H1 (cell line): ENCODE measurements around the gene ARHGAP15. TPM values are rescaled to one million over a fixed set of nuclear protein-coding genes. Genes with fewer than 3 reads are reported as not detected.

Source experiments
- CTCF ChIA-PET: fragments of 300-600 bp; sonication (Branson Sonifier 250); formaldehyde crosslinking; loops from one replicate; lab custom pipeline; 2021; ENCODE audit not compliant: partially characterized antibody; lab: Charles Lee
- POLR2A ChIA-PET: fragments of 300-600 bp; sonication (Branson Sonifier 250); formaldehyde crosslinking; loops from one replicate; lab custom pipeline; 2021; ENCODE audit warnings: inconsistent platforms; ENCODE audit not compliant: partially characterized antibody; lab: Charles Lee
- DNase-seq, 2 experiments: peaks; one replicate each; pipeline versions ENCODE4 v3.0.0 to v3.0.0-alpha.2; 2010 to 2022; ENCODE audit warnings: low spot score in 2 of 2, low read depth in 1 of 2, mixed read lengths in 1 of 2
- FAIRE-seq: peaks from 2 replicates; lab custom pipeline; 2011; peaks lifted over from hg19 to GRCh38; lab: Jason Lieb, UNC
- H2AFZ ChIP-seq: 2 replicates; pipeline ENCODE4 v1.8.1; 2012; ENCODE audit warnings: low read length, inconsistent platforms
- H2AK5ac ChIP-seq: 2 replicates; pipeline ENCODE4 v1.6.1; 2013; ENCODE audit warnings: low read depth, low read length
- H2BK120ac ChIP-seq: replicated peaks from 2 replicates; pipeline ENCODE3; 2013; ENCODE audit warnings: low read depth, low read length, inconsistent platforms
- H2BK12ac ChIP-seq: 2 replicates; pipeline ENCODE4 v1.6.1; 2013; ENCODE audit warnings: low read depth, low read length
- H2BK15ac ChIP-seq: 2 replicates; pipeline ENCODE4 v1.6.1; 2013; ENCODE audit warnings: low read length
- H2BK20ac ChIP-seq: 2 replicates; pipeline ENCODE4 v1.6.1; 2013; ENCODE audit warnings: low read length
- H2BK5ac ChIP-seq: 2 replicates; pipeline ENCODE4 v1.6.1; 2013; ENCODE audit warnings: low read depth, low read length
- H3K14ac ChIP-seq: 2 replicates; pipeline ENCODE4 v1.6.1; 2013; ENCODE audit warnings: inconsistent platforms; ENCODE audit not compliant: insufficient read length
- H3K18ac ChIP-seq: 2 replicates; pipeline ENCODE4 v1.6.1; 2013; ENCODE audit warnings: low read length; ENCODE audit errors: extremely low read depth
- H3K23ac ChIP-seq: 2 replicates; pipeline ENCODE4 v1.6.1; 2013; ENCODE audit warnings: inconsistent platforms; ENCODE audit not compliant: insufficient read length
- H3K23me2 ChIP-seq: 2 replicates; pipeline ENCODE4 v1.6.1; 2013; ENCODE audit warnings: low read depth, low read length
- H3K27ac ChIP-seq: 2 replicates; pipeline ENCODE4 v1.6.1; 2011; ENCODE audit warnings: low read depth, low read length, inconsistent platforms
- H3K27me3 ChIP-seq, 4 experiments: replicated peaks in 1 of 4; 1 replicate in 1 of 4; 2 replicates in 3 of 4; pipeline versions ENCODE4 v1.6.1 to v1.8.1; 2011 to 2013; ENCODE audit warnings: low read length in 3 of 4, mild to moderate bottlenecking in 3 of 4, inconsistent platforms in 2 of 4, mixed read lengths in 2 of 4, moderate library complexity in 1 of 4; ENCODE audit not compliant: control insufficient read depth in 3 of 4, insufficient read depth in 3 of 4; ENCODE audit errors: extremely low read depth in 1 of 4
- H3K36me3 ChIP-seq, 4 experiments: 2 replicates each; pipeline versions ENCODE4 v1.6.1 to v1.8.1; 2011 to 2013; ENCODE audit warnings: mild to moderate bottlenecking in 4 of 4, low read length in 3 of 4, moderate library complexity in 2 of 4, control low read depth in 1 of 4, inconsistent platforms in 1 of 4; ENCODE audit not compliant: insufficient read depth in 4 of 4, control insufficient read depth in 2 of 4
- H3K4ac ChIP-seq: replicated peaks from 2 replicates; pipeline ENCODE3; 2013; ENCODE audit warnings: low read length, low read depth, mixed read lengths, inconsistent platforms; ENCODE audit not compliant: insufficient read length
- H3K4me1 ChIP-seq, 4 experiments: replicated peaks in 1 of 4; 1 replicate in 1 of 4; 2 replicates in 3 of 4; pipeline versions ENCODE4 v1.6.1 to v1.8.1; 2011 to 2013; ENCODE audit warnings: low read length in 3 of 4, inconsistent platforms in 2 of 4, mixed read lengths in 1 of 4; ENCODE audit not compliant: insufficient read depth in 4 of 4, control insufficient read depth in 3 of 4
- H3K4me2 ChIP-seq, 2 experiments: 2 replicates each; pipeline versions ENCODE4 v1.6.1 to v1.8.1; 2011 to 2013; ENCODE audit warnings: low read depth in 2 of 2, low read length in 2 of 2, control low read depth in 1 of 2, inconsistent platforms in 1 of 2, mild to moderate bottlenecking in 1 of 2; ENCODE audit not compliant: insufficient read depth in 1 of 2
- H3K4me3 ChIP-seq, 4 experiments: fragments of 200-600, 300-600 bp in 1 of 4; sonication (generic), shearing (Covaris generic), sonication (Bioruptor Twin) in 1 of 4; 2 replicates each; pipeline versions ENCODE4 v1.5.1 to v1.8.1; 2011 to 2016; ENCODE audit warnings: low read length in 4 of 4, low read depth in 3 of 4, control low read depth in 2 of 4, inconsistent platforms in 2 of 4, mild to moderate bottlenecking in 2 of 4, mixed read lengths in 1 of 4, moderate library complexity in 1 of 4; ENCODE audit not compliant: insufficient read depth in 2 of 4; ENCODE audit errors: extremely low read depth in 1 of 4
- H3K56ac ChIP-seq: replicated peaks from 2 replicates; pipeline ENCODE3; 2013; ENCODE audit warnings: low read depth, mild to moderate bottlenecking, mixed read lengths, low read length, inconsistent platforms; ENCODE audit not compliant: insufficient read length
- H3K79me1 ChIP-seq: 2 replicates; pipeline ENCODE4 v1.6.1; 2013; ENCODE audit warnings: low read depth, low read length, control low read depth
- H3K79me2 ChIP-seq, 2 experiments: 2 replicates each; pipeline versions ENCODE4 v1.6.1 to v1.8.1; 2012 to 2013; ENCODE audit warnings: low read length in 2 of 2, mild to moderate bottlenecking in 2 of 2, inconsistent platforms in 1 of 2; ENCODE audit not compliant: insufficient read depth in 2 of 2, control insufficient read depth in 1 of 2
- H3K9ac ChIP-seq, 4 experiments: replicated peaks in 1 of 4; 1 replicate in 1 of 4; 2 replicates in 3 of 4; pipeline versions ENCODE4 v1.6.1 to v1.8.1; 2011 to 2013; ENCODE audit warnings: low read depth in 3 of 4, low read length in 3 of 4, control low read depth in 2 of 4, mild to moderate bottlenecking in 2 of 4, moderate library complexity in 2 of 4, inconsistent platforms in 1 of 4; ENCODE audit errors: extremely low read depth in 1 of 4
- H3K9me3 ChIP-seq, 2 experiments: 2 replicates each; pipeline versions ENCODE4 v1.6.1 to v1.8.1; 2012 to 2013; ENCODE audit warnings: mild to moderate bottlenecking in 2 of 2, moderate library complexity in 2 of 2, control low read depth in 1 of 2, inconsistent platforms in 1 of 2, low read depth in 1 of 2, low read length in 1 of 2, mixed read lengths in 1 of 2; ENCODE audit not compliant: insufficient read depth in 2 of 2
- H4K20me1 ChIP-seq, 2 experiments: replicated peaks in 1 of 2; 2 replicates each; pipeline versions ENCODE3 to v1.8.1; 2011 to 2013; ENCODE audit warnings: inconsistent platforms in 2 of 2, low read length in 2 of 2, mild to moderate bottlenecking in 1 of 2; ENCODE audit not compliant: insufficient read depth in 2 of 2, control insufficient read depth in 1 of 2
- H4K5ac ChIP-seq: 2 replicates; pipeline ENCODE4 v1.6.1; 2013; ENCODE audit warnings: low read length, low read depth, mixed read lengths, inconsistent platforms; ENCODE audit not compliant: insufficient read length
- H4K8ac ChIP-seq: 2 replicates; pipeline ENCODE4 v1.8.0; 2013; ENCODE audit warnings: mild to moderate bottlenecking, moderate library complexity, low read length, inconsistent platforms; ENCODE audit not compliant: insufficient read depth; ENCODE audit errors: extremely low read depth
- H4K91ac ChIP-seq: replicated peaks from 2 replicates; pipeline ENCODE3; 2013; ENCODE audit warnings: low read length, mixed read lengths, inconsistent platforms; ENCODE audit not compliant: insufficient read length
- ASH2L ChIP-seq: fragments of 200-600, 300-600 bp; sonication (generic); IDR thresholded peaks from one replicate; pipeline ENCODE4 v1.7.1; 2017; ENCODE audit warnings: low read length
- BCL11A ChIP-seq, 2 experiments: IDR thresholded peaks; one replicate each; pipeline ENCODE4 v1.6.1; 2011; ENCODE audit warnings: low read depth in 2 of 2, low read length in 2 of 2, mild to moderate bottlenecking in 2 of 2
- CBX5 ChIP-seq: fragments of 300-800, 300-1000 bp; sonication (generic); IDR thresholded peaks from 2 replicates; pipeline ENCODE4 v1.7.1; 2016; ENCODE audit warnings: antibody characterized with exemption, low read length, low read depth
- JUN ChIP-seq: IDR thresholded peaks from 2 replicates; pipeline ENCODE4 v1.6.1; 2011; ENCODE audit warnings: low read depth, mild to moderate bottlenecking, improper control_type of control experiment, low read length
- JUND ChIP-seq: IDR thresholded peaks from 2 replicates; pipeline ENCODE4 v1.6.1; 2011; ENCODE audit warnings: mild to moderate bottlenecking, improper control_type of control experiment, low read length
- MAFK ChIP-seq: IDR thresholded peaks from 2 replicates; pipeline ENCODE4 v1.6.1; 2012; ENCODE audit warnings: low read depth, mild to moderate bottlenecking, improper control_type of control experiment, low read length
- RAD21 ChIP-seq, 2 experiments: IDR thresholded peaks in 1 of 2; conservative IDR thresholded peaks in 1 of 2; 2 replicates each; pipeline ENCODE4 v1.6.1; 2011; ENCODE audit warnings: low read depth in 2 of 2, low read length in 2 of 2, improper control_type of control experiment in 1 of 2, inconsistent platforms in 1 of 2, mild to moderate bottlenecking in 1 of 2, moderate library complexity in 1 of 2
- RFX5 ChIP-seq: IDR thresholded peaks from 2 replicates; pipeline ENCODE4 v1.6.1; 2011; ENCODE audit warnings: low read depth, low read length, improper control_type of control experiment, borderline replicate concordance
- RXRA ChIP-seq: IDR thresholded peaks from 2 replicates; pipeline ENCODE4 v1.6.1; 2011; ENCODE audit warnings: low read depth, mild to moderate bottlenecking, low read length, moderate library complexity; ENCODE audit not compliant: insufficient read depth
- SIX5 ChIP-seq: IDR thresholded peaks from 2 replicates; pipeline ENCODE4 v1.6.1; 2011; ENCODE audit warnings: mild to moderate bottlenecking, low read depth, low read length
- SRF ChIP-seq: IDR thresholded peaks from 2 replicates; pipeline ENCODE4 v1.6.1; 2011; ENCODE audit warnings: mild to moderate bottlenecking, low read depth, low read length, moderate library complexity
- USF2 ChIP-seq: IDR thresholded peaks from 2 replicates; pipeline ENCODE4 v1.6.1; 2011; ENCODE audit warnings: low read length, improper control_type of control experiment
- WGBS, 2 experiments: shearing (Covaris generic) in 1 of 2; methylation state at CpG; one replicate each; pipeline versions ENCODE4 v1.1.6 to v1.1.7; 2013 to 2015; ENCODE audit warnings: low lambda C conversion rate in 2 of 2, mixed read lengths in 2 of 2, inconsistent platforms in 1 of 2, low coverage in 1 of 2, missing lambda C conversion rate in 1 of 2; ENCODE audit not compliant: insufficient replicate concordance in 2 of 2, insufficient coverage in 1 of 2, insufficient read length in 1 of 2; ENCODE audit errors: extremely low coverage in 1 of 2, missing lambda C conversion rate in 1 of 2; 5-methylcytosine and 5-hydroxymethylcytosine counted together
- polyA plus RNA-seq, 7 experiments: library from polyadenylated mRNA; depleted of rRNA in 3 of 7; stranded (reverse) in 5 of 7; unstranded in 2 of 7; fragments of >200 nt in 5 of 7; fragments of 200-250 nt in 2 of 7; gene quantifications; 1 replicate in 5 of 7; 2 replicates in 1 of 7; 4 replicates in 1 of 7; pipeline versions ENCODE4 v1.2.1 to v1.2.3, GENCODE V29; 2011 to 2013; ENCODE audit warnings: missing spikeins in 2 of 7, mixed read lengths in 2 of 7
- total RNA-seq: library from RNA; stranded (reverse); fragmentation: NEBNext Ultra II Directional; extraction: Animal tissue kit (Norgen Biotek cat#: 25700); gene quantifications from 2 replicates; pipeline ENCODE4 v1.2.1, GENCODE V29; 2021

Gene ARHGAP15
- total and polyA plus RNA-seq, 2 of the 8 experiments (the other 6 are each of a cell fraction or from before 2014, with no cell fraction given), result not detected

DNA sequence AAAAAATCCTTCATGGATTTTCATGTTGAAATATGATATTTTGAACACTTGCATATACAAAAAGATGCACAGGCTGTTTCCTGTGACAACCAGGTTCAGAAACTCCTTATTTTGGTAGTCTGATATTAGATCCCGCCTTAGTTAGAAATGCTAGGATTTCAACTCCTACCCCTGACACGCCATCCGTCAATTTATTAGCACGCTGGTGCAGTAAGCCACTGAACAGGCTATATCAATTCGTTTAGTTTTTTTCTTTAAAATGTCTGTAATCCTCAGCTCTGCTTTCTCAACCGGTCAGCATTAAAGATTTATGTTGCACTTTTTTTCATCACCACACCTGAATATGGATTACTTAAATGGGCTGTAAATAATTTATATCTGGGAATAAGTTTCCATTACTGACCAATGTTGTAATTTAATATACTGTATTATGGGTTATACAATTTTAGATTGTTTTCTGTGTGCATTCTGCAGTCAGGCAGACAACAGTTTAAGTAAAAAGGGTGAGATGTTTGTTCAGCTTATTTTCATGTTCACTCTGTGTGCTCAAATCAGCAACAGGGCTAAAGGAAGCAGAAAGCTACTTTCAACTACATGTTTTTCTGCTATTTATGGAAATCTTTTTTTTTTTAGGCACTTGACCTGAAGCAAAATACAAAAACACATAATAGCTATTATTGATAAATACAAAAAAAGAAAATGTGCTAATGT lies 227.7 kb downstream of the ARHGAP15 start:
- H2BK5ac ChIP-seq, result no peak overlapping the region
- no peak overlapping the region for H2BK120ac ChIP-seq
- H3K4me2 ChIP-seq, result no peak overlapping the region
- H3K56ac ChIP-seq, result no peak overlapping the region
- no peak overlapping the region for H4K8ac ChIP-seq
- H3K27me3 ChIP-seq, result no peaks in the 10 kb centered on the region
- no peak overlapping the region for H3K18ac ChIP-seq
- no peaks in the 10 kb centered on the region for H3K4me1 ChIP-seq
- no peak overlapping the region for H3K14ac ChIP-seq
- no peaks in the 10 kb centered on the region for H3K36me3 ChIP-seq
- H2BK15ac ChIP-seq, result no peak overlapping the region
- no peaks in the 10 kb centered on the region for H3K79me2 ChIP-seq
- H2BK12ac ChIP-seq, result no peak overlapping the region
- H3K23me2 ChIP-seq, result no peaks in the 10 kb centered on the region
- no peak overlapping the region for H3K4me3 ChIP-seq
- H4K5ac ChIP-seq, result no peak overlapping the region
- H3K27ac ChIP-seq, result no peak overlapping the region
- no peak overlapping the region for H2BK20ac ChIP-seq
- no peak for FAIRE-seq
- ChIA-PET POLR2A (no interaction called here), CTCF (interaction anchor here (1.8 kb wide), 1 partner anchor 194 kb away, joined by 5 read pairs; no protein-coding TSS in a partner anchor)
- H4K91ac ChIP-seq, result no peak overlapping the region
- no peaks in the 10 kb centered on the region for H4K20me1 ChIP-seq
- no peaks in the 10 kb centered on the region for H3K9me3 ChIP-seq
- H3K9ac ChIP-seq, result no peak overlapping the region
- no peak overlapping the region for H3K23ac ChIP-seq
- H2AK5ac ChIP-seq, result no peak overlapping the region
- 95% methylated on average over 6 of the region's 6 CpGs; no CpG with 5 or more reads in 1 of the 2 experiments for WGBS, 2 experiments
- H3K79me1 ChIP-seq, result no peaks in the 10 kb centered on the region
- no peak overlapping the region for H2AFZ ChIP-seq
- H3K4ac ChIP-seq, result no peak overlapping the region
- no peak for DNase-seq
- TF ChIP-seq SIX5 (no peak), JUN (no peak), USF2 (no peak), CBX5 (no peak), SRF (no peak), JUND (no peak), RXRA (no peak), RFX5 (no peak), MAFK (no peak), RAD21 (IDR thresholded peaks at IDR 0.05 in 1 of 2, conservative IDR thresholded peaks at IDR 0.05 in 1 of 2; ENCODE audit: low read depth in 2 of 2, low read length in 2 of 2) (no peak), ASH2L (no peak), BCL11A (IDR thresholded peaks at IDR 0.05; ENCODE audit: low read depth in 2 of 2, low read length in 2 of 2) (no peak)
